ENCODE results near the gene PILRB. TPM values are rescaled to one million over a fixed set of nuclear protein-coding genes. Genes with fewer than 3 reads are reported as not detected.

PILRB gene
- total RNA-seq, 1 donor from 2014 or later: 20.8 TPM

DNA sequence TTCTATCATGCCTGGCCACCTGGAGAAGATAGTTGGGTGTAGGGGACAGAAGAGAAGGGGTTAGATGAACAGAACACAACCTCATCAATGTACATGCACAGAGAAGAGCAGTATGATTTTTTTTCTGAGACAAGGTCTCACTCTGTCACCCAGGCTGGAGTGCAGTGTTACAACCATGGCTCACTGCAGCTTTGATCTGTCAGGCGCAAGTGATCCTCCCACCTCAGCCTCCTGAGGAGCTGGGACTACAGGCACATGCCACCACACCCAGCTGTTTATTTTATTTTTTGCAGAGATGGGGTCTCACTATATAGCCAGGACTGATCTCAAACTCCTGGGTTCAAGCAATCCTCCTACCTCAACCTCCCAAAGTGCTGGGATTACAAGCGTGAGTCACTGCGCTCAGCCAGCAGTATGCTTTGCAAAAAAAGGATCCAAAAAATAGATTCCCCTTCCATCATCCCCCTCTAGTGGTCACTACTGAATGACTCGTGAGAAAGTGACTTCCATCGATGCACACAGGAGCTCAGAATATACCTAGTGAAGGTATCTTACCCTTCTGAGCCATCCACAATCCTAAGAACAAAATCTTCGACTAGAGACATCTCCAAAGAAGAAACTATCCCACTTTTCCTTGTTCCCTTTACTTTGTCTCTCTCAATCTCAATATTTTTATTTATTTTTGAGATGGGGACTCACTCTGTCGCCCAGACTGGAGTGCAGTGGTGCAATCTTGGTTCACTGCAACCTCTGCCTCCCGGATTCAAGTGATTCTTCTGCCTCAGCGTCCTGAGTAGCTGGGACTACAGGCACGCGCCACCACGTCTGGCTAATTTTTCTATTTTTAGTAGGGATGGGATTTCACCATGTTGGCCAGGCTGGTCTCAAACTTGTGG is 49.6 kb downstream of the PILRB start:
- no peak for DNase-seq (ENCODE audit: low read depth)
- Histone ChIP-seq H3K27me3 (ENCODE audit: control insufficient read depth, insufficient read depth, low read length) (peaks cover 2% of the 10 kb centered on the region), H3K36me3 (ENCODE audit: control insufficient read depth, insufficient read depth, low read length) (no peaks in the 10 kb centered on the region), H3K4me3 (ENCODE audit: low read depth, low read length) (no peak overlapping the region)
- TF ChIP-seq CTCF (IDR thresholded peaks at IDR 0.05; ENCODE audit: insufficient read depth, low read length, poor library complexity, severe bottlenecking): peak; percentile 73

GRCh38 chr7:100411101-100411500 is 53.2 kb downstream of the PILRB start:
- TF ChIP-seq CTCF (IDR thresholded peaks at IDR 0.05; ENCODE audit: insufficient read depth, low read length, poor library complexity, severe bottlenecking): no peak
- no peak overlapping the region for H3K4me3 ChIP-seq (ENCODE audit: low read depth, low read length)
- DNase-seq (ENCODE audit: low read depth): no peak
- peaks cover 2% of the 10 kb centered on the region for H3K27me3 ChIP-seq (ENCODE audit: control insufficient read depth, insufficient read depth, low read length)
- H3K36me3 ChIP-seq (ENCODE audit: control insufficient read depth, insufficient read depth, low read length): no peaks in the 10 kb centered on the region

GRCh38 chr7:100413346-100413745 is 55.4 kb downstream of the PILRB start:
- TF ChIP-seq CTCF (IDR thresholded peaks at IDR 0.05; ENCODE audit: insufficient read depth, low read length, poor library complexity, severe bottlenecking): no peak

DNA sequence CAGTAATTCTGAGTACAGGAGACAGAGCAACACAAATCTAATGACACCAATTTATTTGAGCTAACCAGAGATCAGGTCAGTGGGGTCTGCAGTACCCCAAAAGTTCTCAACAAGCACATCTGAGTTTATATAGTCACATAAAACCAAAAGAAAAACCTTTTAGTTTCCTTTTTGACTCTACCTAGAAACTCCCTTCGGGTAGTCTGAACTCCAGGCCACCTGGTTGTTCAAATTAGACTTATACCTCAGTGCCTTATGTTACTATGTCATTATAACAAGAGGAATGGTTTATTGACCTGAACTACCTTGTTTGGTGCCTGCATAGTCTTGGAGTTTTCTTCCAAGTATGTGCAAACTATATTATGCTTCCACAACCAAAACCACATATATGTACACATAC is 56.0 kb downstream of the PILRB start:
- H3K36me3 ChIP-seq (ENCODE audit: control insufficient read depth, insufficient read depth, low read length): no peaks in the 10 kb centered on the region
- DNase-seq (ENCODE audit: low read depth): no peak
- no peak for TF ChIP-seq CTCF (IDR thresholded peaks at IDR 0.05; ENCODE audit: insufficient read depth, low read length, poor library complexity, severe bottlenecking)
- peaks cover 2% of the 10 kb centered on the region for H3K27me3 ChIP-seq (ENCODE audit: control insufficient read depth, insufficient read depth, low read length)
- H3K4me3 ChIP-seq (ENCODE audit: low read depth, low read length): no peak overlapping the region

More at GRCh38 chr7:100413346-100413745, 55.4 kb downstream of the PILRB start:
- DNase-seq (ENCODE audit: low read depth): no peak
- Histone ChIP-seq H3K36me3 (ENCODE audit: control insufficient read depth, insufficient read depth, low read length) (no peaks in the 10 kb centered on the region), H3K27me3 (ENCODE audit: control insufficient read depth, insufficient read depth, low read length) (peaks cover 2% of the 10 kb centered on the region), H3K4me3 (ENCODE audit: low read depth, low read length) (no peak overlapping the region)

- H3K36me3 ChIP-seq (ENCODE audit: control insufficient read depth, insufficient read depth, low read length): no peaks in the 10 kb centered on the region
- DNase-seq (ENCODE audit: low read depth): no peak
These were observed 57.5 kb downstream of the PILRB start for GRCh38 chr7:100415448-100415847.

More at GRCh38 chr7:100415448-100415847, 57.5 kb downstream of the PILRB start:
- TF ChIP-seq CTCF (IDR thresholded peaks at IDR 0.05; ENCODE audit: insufficient read depth, low read length, poor library complexity, severe bottlenecking): no peak
- Histone ChIP-seq H3K4me3 (ENCODE audit: low read depth, low read length) (no peak overlapping the region), H3K27me3 (ENCODE audit: control insufficient read depth, insufficient read depth, low read length) (no peaks in the 10 kb centered on the region)

Other genes starting within 250 kb of the PILRB start
- gene TAF6, start 238.8 kb upstream of the PILRB start, total RNA-seq: 69.0 and 80.5 TPM in 2 replicates
- gene CNPY4, start 238.5 kb upstream of the PILRB start, total RNA-seq: 10.1 TPM in 2 replicates
- 2.3 and 3.5 TPM in 2 replicates for gene MBLAC1, start 231.2 kb upstream of the PILRB start, total RNA-seq
- 150 and 208 TPM in 2 replicates for gene LAMTOR4, start 209.2 kb upstream of the PILRB start, total RNA-seq
- gene TRAPPC14, start 199.4 kb upstream of the PILRB start, total RNA-seq: 10.4 and 23.1 TPM in 2 replicates
- 1.5 and 2.1 TPM in 2 replicates for gene GAL3ST4, start 189.5 kb upstream of the PILRB start, total RNA-seq
- gene GPC2, start 180.7 kb upstream of the PILRB start, total RNA-seq: 13.6 and 14.7 TPM in 2 replicates
- gene STAG3, start 180.2 kb upstream of the PILRB start, total RNA-seq: 1.1 and 2.1 TPM in 2 replicates
- not detected in 2 replicates for gene PVRIG, start 138.2 kb upstream of the PILRB start, total RNA-seq
- gene SPDYE3, start 50.4 kb upstream of the PILRB start, total RNA-seq: not detected in 2 replicates
- 0.68 TPM in 1 of 2 replicates, not detected in the other for gene PILRA, start 15.4 kb downstream of the PILRB start, total RNA-seq
- gene ZCWPW1, start 70.6 kb downstream of the PILRB start, total RNA-seq: 0.88 and 1.8 TPM in 2 replicates
- 29.7 and 30.0 TPM in 2 replicates for gene MEPCE, start 71.7 kb downstream of the PILRB start, total RNA-seq
- 28.0 and 39.8 TPM in 2 replicates for gene PPP1R35, start 78.4 kb downstream of the PILRB start, total RNA-seq
- gene SPACDR, start 106.1 kb downstream of the PILRB start, total RNA-seq: not detected in 2 replicates
- 41.6 and 45.3 TPM in 2 replicates for gene TSC22D4, start 121.1 kb downstream of the PILRB start, total RNA-seq
- gene NYAP1, start 125.8 kb downstream of the PILRB start, total RNA-seq: 0.14 and 0.46 TPM in 2 replicates
- gene AGFG2, start 181.1 kb downstream of the PILRB start, total RNA-seq: 4.0 and 8.6 TPM in 2 replicates
- gene SAP25, start 215.8 kb downstream of the PILRB start, total RNA-seq: 0.62 TPM in 1 of 2 replicates, not detected in the other
- gene LRCH4, start 228.0 kb downstream of the PILRB start, total RNA-seq: 69.0 and 85.2 TPM in 2 replicates
- gene FBXO24, start 228.2 kb downstream of the PILRB start, total RNA-seq: 0.55 and 0.79 TPM in 2 replicates
- gene PCOLCE, start 244.2 kb downstream of the PILRB start, total RNA-seq: 4.7 and 6.4 TPM in 2 replicates